Panc1 (cell line): ENCODE data around the gene TIE1. TPM values are rescaled to one million over a fixed set of nuclear protein-coding genes. Genes with fewer than 3 reads are reported as not detected.

Source experiments
- ATAC-seq: fragments of 200-7000 bp; cut with Tn5 transposase; 2 replicates; pipeline ENCODE4 v1.9.1; 2020; ENCODE audit warnings: mild to moderate bottlenecking, moderate library complexity
- Bru-seq: library from RNA; stranded (reverse); fragments of 400-500 nt; gene quantifications from one replicate; lab custom pipeline; 2021; lab: Mats Ljungman, UMichigan
- BruChase-seq, 2 experiments: library from RNA; stranded (reverse); fragments of 400-500 nt; gene quantifications; one replicate each; lab custom pipeline; 2021; lab: Mats Ljungman, UMichigan
- BruUV-seq: library from RNA; stranded (reverse); fragments of 400-500 nt; replicated peaks from 2 replicates; lab custom pipeline; 2021; lab: Mats Ljungman, UMichigan
- CTCF ChIA-PET: fragments of 300-600 bp; sonication (Branson Sonifier 250); formaldehyde crosslinking; loops from one replicate; lab custom pipeline; 2022; ENCODE audit warnings: antibody characterized with exemption; lab: Charles Lee
- POLR2A ChIA-PET: fragments of 300-600 bp; sonication (Branson Sonifier 250); formaldehyde crosslinking; loops from one replicate; lab custom pipeline; 2022; ENCODE audit warnings: antibody characterized with exemption; lab: Charles Lee
- DNase-seq: peaks from one replicate; pipeline ENCODE4 v3.0.0-alpha.2; 2010; ENCODE audit warnings: low read depth, low spot score
- H3K27ac ChIP-seq: 2 replicates; pipeline ENCODE4 v1.5.1; 2011; ENCODE audit warnings: mild to moderate bottlenecking, low read length, inconsistent platforms
- H3K27me3 ChIP-seq: fragments of 200-500 bp; sonication (Bioruptor generic); 2 replicates; pipeline ENCODE4 v1.6.0; 2014; ENCODE audit warnings: low read length, inconsistent platforms; ENCODE audit not compliant: control insufficient read depth, insufficient read depth
- H3K36me3 ChIP-seq: fragments of 200-500 bp; sonication (Bioruptor generic); 2 replicates; pipeline ENCODE4 v1.5.1; 2014; ENCODE audit warnings: inconsistent platforms, mild to moderate bottlenecking, low read length, moderate library complexity; ENCODE audit not compliant: control insufficient read depth, insufficient read depth
- H3K4me1 ChIP-seq: 2 replicates; pipeline ENCODE4 v1.5.1; 2011; ENCODE audit warnings: inconsistent platforms, mild to moderate bottlenecking, low read length, moderate library complexity; ENCODE audit not compliant: control insufficient read depth, insufficient read depth
- H3K4me3 ChIP-seq, 2 experiments: 2 replicates each; pipeline ENCODE4 v1.5.1; 2011 to 2012; ENCODE audit warnings: low read depth in 2 of 2, low read length in 2 of 2, mild to moderate bottlenecking in 2 of 2, inconsistent platforms in 1 of 2, moderate library complexity in 1 of 2
- H3K9me3 ChIP-seq: fragments of 200-500 bp; sonication (Bioruptor generic); 2 replicates; pipeline ENCODE4 v1.5.1; 2014; ENCODE audit warnings: low read depth, mild to moderate bottlenecking, inconsistent platforms, low read length, moderate library complexity; ENCODE audit not compliant: control insufficient read depth, insufficient read depth
- POLR2AphosphoS5 ChIP-seq: IDR thresholded peaks from 2 replicates; pipeline ENCODE4 v1.6.1; 2012; ENCODE audit warnings: mild to moderate bottlenecking, low read depth, low read length, moderate library complexity
- SIN3A ChIP-seq: IDR thresholded peaks from 2 replicates; pipeline ENCODE4 v1.6.1; 2012; ENCODE audit warnings: low read depth, mild to moderate bottlenecking, low read length, moderate library complexity, borderline replicate concordance; ENCODE audit not compliant: insufficient read depth
- TCF7L2 ChIP-seq: IDR thresholded peaks from 2 replicates; pipeline ENCODE4 v1.6.1; 2011; ENCODE audit warnings: mild to moderate bottlenecking, low read depth, low read length, inconsistent platforms
- in situ Hi-C: cut with HindIII; loops from 2 replicates; pipeline ENCODE4 v1.10.0; 2016; ENCODE audit warnings: low sequenced_read_pairs, low pct_unique_long_range_greater_than_20kb
- intact Hi-C: fragments of 100-400 bp; cut with micrococcal nuclease; formaldehyde crosslinking; loops from one replicate; pipeline ENCODE4 v1.10.0; 2022; ENCODE audit not compliant: unreplicated experiment
- long read RNA-seq: library from polyadenylated mRNA; unstranded; transcript quantifications from one replicate; pipeline ENCODE4 v2.0.0, GENCODE V29; 2021; ENCODE audit not compliant: unreplicated experiment
- polyA plus RNA-seq: library from polyadenylated mRNA; unstranded; fragments of >200 nt; gene quantifications from one replicate; pipeline ENCODE4 v1.2.1, GENCODE V29; 2012; ENCODE audit warnings: missing spikeins; ENCODE audit not compliant: insufficient read length
- total RNA-seq: library from RNA; stranded (reverse); gene quantifications from one replicate; pipeline ENCODE4 v1.2.1, GENCODE V29; 2021; ENCODE audit not compliant: unreplicated experiment
- TF ChIP-seq, protein P1 (sequence below), 2 experiments: IDR thresholded peaks; 2 replicates each; pipeline ENCODE4 v1.6.1; 2011 to 2012; ENCODE audit warnings: low read depth in 2 of 2, control low read depth in 1 of 2, low read length in 1 of 2, mild to moderate bottlenecking in 1 of 2, moderate library complexity in 1 of 2; ENCODE audit not compliant: insufficient read depth in 1 of 2
- TF ChIP-seq, protein P2 (sequence below): fragments of 450-650 bp; IDR thresholded peaks from 2 replicates; pipeline ENCODE4 v1.5.1; 2017; ENCODE audit warnings: mild to moderate bottlenecking

Gene TIE1
- total RNA-seq (0.28 TPM), Bru-seq, nascent RNA (percentile 6 among the genes with signal in this experiment), BruChase-seq, experiment 1, labeled RNA remaining after a 2-hour chase (percentile 4 among the genes with signal in this experiment), BruChase-seq, experiment 2, labeled RNA remaining after a 6-hour chase (percentile 9 among the genes with signal in this experiment)
- polyA plus RNA-seq: not detected
- long read RNA-seq: 0 reads

DNA sequence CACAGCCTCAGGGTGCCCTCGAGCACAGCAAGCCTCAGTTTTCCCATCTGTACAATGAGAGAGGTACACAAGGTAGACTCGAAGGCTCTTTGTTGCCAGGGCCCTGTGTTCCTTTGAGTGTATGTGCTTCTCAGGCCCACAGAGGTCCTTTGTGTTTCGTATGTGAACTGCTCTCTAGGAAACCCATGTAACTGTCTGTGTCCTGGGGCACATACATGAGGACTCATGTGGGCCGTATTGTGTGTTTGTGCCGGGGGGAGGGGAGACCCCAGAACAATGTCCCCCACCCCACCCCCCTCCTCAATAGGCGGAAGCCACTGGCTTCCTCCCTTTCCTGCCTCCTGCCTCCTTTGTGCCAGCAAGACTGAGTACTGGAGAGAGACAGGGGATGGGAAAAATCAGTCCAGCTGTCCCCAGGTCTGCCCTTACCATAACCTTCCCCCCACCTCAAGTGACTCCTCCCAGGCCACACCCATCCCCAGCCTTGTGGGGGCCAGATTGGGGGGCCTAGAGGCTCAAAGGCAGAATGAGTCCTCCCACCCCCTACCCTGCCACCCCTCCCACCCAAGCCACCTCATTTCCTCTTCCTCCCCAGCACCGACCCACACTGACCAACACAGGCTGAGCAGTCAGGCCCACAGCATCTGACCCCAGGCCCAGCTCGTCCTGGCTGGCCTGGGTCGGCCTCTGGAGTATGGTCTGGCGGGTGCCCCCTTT lies at the start of gene TIE1:
Gene TIE1, plus strand, starts transcription at position 605 of the 717 bp plus-strand sequence. Its CDS starts 90 bp downstream, at position 695.
- DNase-seq: no peak
- ChIA-PET POLR2A (no interaction called here), CTCF (no interaction called here)
- in situ Hi-C loops: no loop called here
- Histone ChIP-seq H3K27me3 (no peaks in the 10 kb centered on the region), H3K4me1 (no peaks in the 10 kb centered on the region), H3K4me3 (no peak within 1 kb of the TSS), H3K9me3 (no peaks in the 10 kb centered on the region), H3K27ac (no peak within 1 kb of the TSS), H3K36me3 (no peaks in the 10 kb centered on the region)
- BruUV-seq: no TSS peak
- ATAC-seq: no peak
- TF ChIP-seq SIN3A (no peak), TCF7L2 (no peak), POLR2AphosphoS5 (no peak)
- TF ChIP-seq, protein P1, sequence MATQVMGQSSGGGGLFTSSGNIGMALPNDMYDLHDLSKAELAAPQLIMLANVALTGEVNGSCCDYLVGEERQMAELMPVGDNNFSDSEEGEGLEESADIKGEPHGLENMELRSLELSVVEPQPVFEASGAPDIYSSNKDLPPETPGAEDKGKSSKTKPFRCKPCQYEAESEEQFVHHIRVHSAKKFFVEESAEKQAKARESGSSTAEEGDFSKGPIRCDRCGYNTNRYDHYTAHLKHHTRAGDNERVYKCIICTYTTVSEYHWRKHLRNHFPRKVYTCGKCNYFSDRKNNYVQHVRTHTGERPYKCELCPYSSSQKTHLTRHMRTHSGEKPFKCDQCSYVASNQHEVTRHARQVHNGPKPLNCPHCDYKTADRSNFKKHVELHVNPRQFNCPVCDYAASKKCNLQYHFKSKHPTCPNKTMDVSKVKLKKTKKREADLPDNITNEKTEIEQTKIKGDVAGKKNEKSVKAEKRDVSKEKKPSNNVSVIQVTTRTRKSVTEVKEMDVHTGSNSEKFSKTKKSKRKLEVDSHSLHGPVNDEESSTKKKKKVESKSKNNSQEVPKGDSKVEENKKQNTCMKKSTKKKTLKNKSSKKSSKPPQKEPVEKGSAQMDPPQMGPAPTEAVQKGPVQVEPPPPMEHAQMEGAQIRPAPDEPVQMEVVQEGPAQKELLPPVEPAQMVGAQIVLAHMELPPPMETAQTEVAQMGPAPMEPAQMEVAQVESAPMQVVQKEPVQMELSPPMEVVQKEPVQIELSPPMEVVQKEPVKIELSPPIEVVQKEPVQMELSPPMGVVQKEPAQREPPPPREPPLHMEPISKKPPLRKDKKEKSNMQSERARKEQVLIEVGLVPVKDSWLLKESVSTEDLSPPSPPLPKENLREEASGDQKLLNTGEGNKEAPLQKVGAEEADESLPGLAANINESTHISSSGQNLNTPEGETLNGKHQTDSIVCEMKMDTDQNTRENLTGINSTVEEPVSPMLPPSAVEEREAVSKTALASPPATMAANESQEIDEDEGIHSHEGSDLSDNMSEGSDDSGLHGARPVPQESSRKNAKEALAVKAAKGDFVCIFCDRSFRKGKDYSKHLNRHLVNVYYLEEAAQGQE (IDR thresholded peaks at IDR 0.05; ENCODE audit: insufficient read depth in 1 of 2, low read depth in 2 of 2, low read length in 1 of 2): no peak
- TF ChIP-seq, protein P2, sequence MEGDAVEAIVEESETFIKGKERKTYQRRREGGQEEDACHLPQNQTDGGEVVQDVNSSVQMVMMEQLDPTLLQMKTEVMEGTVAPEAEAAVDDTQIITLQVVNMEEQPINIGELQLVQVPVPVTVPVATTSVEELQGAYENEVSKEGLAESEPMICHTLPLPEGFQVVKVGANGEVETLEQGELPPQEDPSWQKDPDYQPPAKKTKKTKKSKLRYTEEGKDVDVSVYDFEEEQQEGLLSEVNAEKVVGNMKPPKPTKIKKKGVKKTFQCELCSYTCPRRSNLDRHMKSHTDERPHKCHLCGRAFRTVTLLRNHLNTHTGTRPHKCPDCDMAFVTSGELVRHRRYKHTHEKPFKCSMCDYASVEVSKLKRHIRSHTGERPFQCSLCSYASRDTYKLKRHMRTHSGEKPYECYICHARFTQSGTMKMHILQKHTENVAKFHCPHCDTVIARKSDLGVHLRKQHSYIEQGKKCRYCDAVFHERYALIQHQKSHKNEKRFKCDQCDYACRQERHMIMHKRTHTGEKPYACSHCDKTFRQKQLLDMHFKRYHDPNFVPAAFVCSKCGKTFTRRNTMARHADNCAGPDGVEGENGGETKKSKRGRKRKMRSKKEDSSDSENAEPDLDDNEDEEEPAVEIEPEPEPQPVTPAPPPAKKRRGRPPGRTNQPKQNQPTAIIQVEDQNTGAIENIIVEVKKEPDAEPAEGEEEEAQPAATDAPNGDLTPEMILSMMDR: no peak
- intact Hi-C loops: no loop called here

DNA sequence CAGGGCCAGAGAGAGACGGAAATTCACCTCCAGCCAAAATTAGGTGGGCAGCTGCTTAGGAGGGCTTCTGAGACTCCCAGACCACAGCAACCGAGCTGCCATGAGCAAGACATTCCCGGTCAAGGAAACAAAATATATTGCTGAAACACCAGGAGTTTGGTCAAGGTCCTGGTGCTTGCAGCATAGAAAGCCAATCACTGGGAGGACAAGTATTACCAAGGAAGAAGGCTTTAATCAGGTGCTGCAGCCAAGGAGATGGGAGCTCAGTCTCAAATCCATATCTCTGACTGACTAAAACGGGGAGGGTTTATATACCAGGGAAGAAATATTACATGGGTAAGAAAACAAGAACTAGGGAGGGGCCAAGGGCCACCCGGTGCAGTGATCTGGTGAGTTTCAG lies 49.8 kb upstream of the TIE1 start:
- BruUV-seq: no TSS peak
- ATAC-seq (no peak), DNase-seq (no peak)
- in situ Hi-C loops: no loop called here
- Histone ChIP-seq H3K9me3 (peaks cover 8% of the 10 kb centered on the region; the same call in 1 of the 2 replicates), H3K27ac (no peak overlapping the region), H3K4me3 (no peak overlapping the region), H3K27me3 (no peaks in the 10 kb centered on the region), H3K4me1 (no peaks in the 10 kb centered on the region), H3K36me3 (no peaks in the 10 kb centered on the region)
- intact Hi-C loops: no loop called here
- TF ChIP-seq, protein P2: no peak
- TF ChIP-seq TCF7L2: no peak
- TF ChIP-seq POLR2AphosphoS5: no peak
- CTCF ChIA-PET: no interaction called here
- POLR2A ChIA-PET: no interaction called here
